Lower leg skin (tissue), 3 donors: ENCODE results near the gene KRTAP1-4.

Experiments
- POLR2A ChIP-seq, 2 donors: fragments of 450-650 bp; IDR thresholded peaks; one replicate each; pipeline ENCODE4 v1.6.1; 2016 to 2017; ENCODE audit warnings: antibody characterized with exemption in 2 of 2, mild to moderate bottlenecking in 1 of 2, moderate library complexity in 1 of 2
- TF ChIP-seq, protein P1 (sequence below), 3 donors: fragments of 450-650 bp; IDR thresholded peaks; one replicate each; pipeline ENCODE4 v1.5.1; 2016; ENCODE audit warnings: antibody characterized with exemption in 3 of 3, mild to moderate bottlenecking in 3 of 3, moderate library complexity in 2 of 3

DNA sequence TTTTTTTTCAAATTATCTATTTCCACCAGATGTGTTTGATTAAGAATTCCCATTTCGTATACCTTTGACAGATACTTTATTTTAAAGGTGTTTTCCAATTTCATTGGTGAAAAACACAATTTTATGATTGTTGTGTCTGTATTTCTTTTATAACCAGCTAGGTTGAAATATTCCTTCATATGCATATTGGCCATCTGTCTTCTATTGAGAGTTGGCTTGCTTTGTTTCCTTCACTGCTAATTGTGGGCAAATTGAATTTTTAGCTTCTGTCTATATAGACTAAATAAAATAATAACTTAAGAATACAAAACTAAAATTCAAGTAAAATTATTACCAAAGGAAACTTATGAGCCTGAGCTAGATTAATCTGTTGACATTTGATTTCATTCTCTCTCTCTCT lies 34.9 kb downstream of the KRTAP1-4 start:
- TF ChIP-seq, protein P1, sequence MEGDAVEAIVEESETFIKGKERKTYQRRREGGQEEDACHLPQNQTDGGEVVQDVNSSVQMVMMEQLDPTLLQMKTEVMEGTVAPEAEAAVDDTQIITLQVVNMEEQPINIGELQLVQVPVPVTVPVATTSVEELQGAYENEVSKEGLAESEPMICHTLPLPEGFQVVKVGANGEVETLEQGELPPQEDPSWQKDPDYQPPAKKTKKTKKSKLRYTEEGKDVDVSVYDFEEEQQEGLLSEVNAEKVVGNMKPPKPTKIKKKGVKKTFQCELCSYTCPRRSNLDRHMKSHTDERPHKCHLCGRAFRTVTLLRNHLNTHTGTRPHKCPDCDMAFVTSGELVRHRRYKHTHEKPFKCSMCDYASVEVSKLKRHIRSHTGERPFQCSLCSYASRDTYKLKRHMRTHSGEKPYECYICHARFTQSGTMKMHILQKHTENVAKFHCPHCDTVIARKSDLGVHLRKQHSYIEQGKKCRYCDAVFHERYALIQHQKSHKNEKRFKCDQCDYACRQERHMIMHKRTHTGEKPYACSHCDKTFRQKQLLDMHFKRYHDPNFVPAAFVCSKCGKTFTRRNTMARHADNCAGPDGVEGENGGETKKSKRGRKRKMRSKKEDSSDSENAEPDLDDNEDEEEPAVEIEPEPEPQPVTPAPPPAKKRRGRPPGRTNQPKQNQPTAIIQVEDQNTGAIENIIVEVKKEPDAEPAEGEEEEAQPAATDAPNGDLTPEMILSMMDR (IDR thresholded peaks at IDR 0.05), result no peak
- TF ChIP-seq POLR2A (IDR thresholded peaks at IDR 0.05), result no peak
